ENCODE data around the gene DNAJC27. TPM values are rescaled to one million over a fixed set of nuclear protein-coding genes. Genes with fewer than 3 reads are reported as not detected.
"Not testable (repeated sequence)": the region's sequence is repeated elsewhere in the genome, so short reads cannot be mapped to it uniquely, and the experiment has no call there.

The DNAJC27 gene
- total RNA-seq, 1 experiment from 2014 or later: 5.1 TPM

- Histone ChIP-seq H3K14ac (ENCODE audit: insufficient read depth, low read length) (no peak overlapping the region), H3K79me1 (ENCODE audit: insufficient read depth, low read depth, low read length, poor library complexity, severe bottlenecking) (no peaks in the 10 kb centered on the region), H3K9ac (ENCODE audit: extremely low read depth, insufficient read length, low read length) (no peak overlapping the region), H2BK5ac (ENCODE audit: insufficient read length, low read length) (no peak overlapping the region), H3K79me2 (ENCODE audit: insufficient read depth, low read length) (no peaks in the 10 kb centered on the region), H3K27ac (ENCODE audit: insufficient read length, low read depth, low read length) (no peak overlapping the region), H3K23me2 (ENCODE audit: insufficient read length, low read depth, low read length, poor library complexity, severe bottlenecking) (no peaks in the 10 kb centered on the region), H2AK5ac (ENCODE audit: insufficient read length, low read length) (no peak overlapping the region), H3K18ac (ENCODE audit: insufficient read length, low read depth, low read length) (no peak overlapping the region), H3K56ac (ENCODE audit: insufficient read length, low read depth, low read length) (no peak overlapping the region), H3K4me2 (ENCODE audit: insufficient read depth, insufficient read length, low read length) (no peak overlapping the region), H4K5ac (ENCODE audit: insufficient read length, low read depth, low read length) (no peak overlapping the region), H2BK15ac (ENCODE audit: low read depth, low read length) (no peak overlapping the region), H2AFZ (ENCODE audit: low read length) (no peak overlapping the region), H3K27me3 (ENCODE audit: insufficient read depth, low read length) (no peaks in the 10 kb centered on the region), H3K9me3 (ENCODE audit: control insufficient read depth, low read depth, low read length) (no peaks in the 10 kb centered on the region), H2BK20ac (ENCODE audit: low read depth, low read length, poor library complexity, severe bottlenecking) (no peak overlapping the region), H2BK12ac (ENCODE audit: insufficient read length, low read depth, low read length) (no peak overlapping the region), H4K8ac (replicated peaks; ENCODE audit: insufficient read length, low read depth, low read length) (no peak overlapping the region), H3K4ac (ENCODE audit: low read depth, low read length) (no peak overlapping the region), H4K20me1 (ENCODE audit: control insufficient read depth, insufficient read depth, insufficient read length) (no peaks in the 10 kb centered on the region), H3K4me1 (ENCODE audit: insufficient read depth, low read length) (no peaks in the 10 kb centered on the region), H3K23ac (ENCODE audit: insufficient read length, low read depth, low read length) (no peak overlapping the region), H3T11ph (ENCODE audit: low read length) (no peak overlapping the region), H2BK120ac (ENCODE audit: low read depth, low read length, poor library complexity, severe bottlenecking) (no peak overlapping the region), H4K91ac (ENCODE audit: insufficient read length, low read depth, low read length) (no peak overlapping the region)
- no peak overlapping the region for H3K27ac Mint-ChIP-seq
- peaks cover 5% of the 10 kb centered on the region in 2 experiments for H3K4me1 Mint-ChIP-seq
- DNase-seq: no peak
- peaks cover 9% of the 10 kb centered on the region for H3K27me3 Mint-ChIP-seq (ENCODE audit: low read depth)
- H3K9me3 Mint-ChIP-seq: no peaks in the 10 kb centered on the region
- no peak for TF ChIP-seq CTCF (conservative IDR thresholded peaks at IDR 0.05)
- no peak overlapping the region for H3K4me3 Mint-ChIP-seq
- WGBS (ENCODE audit: extremely low coverage, insufficient read length, low lambda C conversion rate): no CpG with 5 or more reads among the region's 4 CpGs
- no peaks in the 10 kb centered on the region for H3K36me3 Mint-ChIP-seq (ENCODE audit: insufficient read depth in 1 of 3, low read depth in 3 of 3)
These were observed 28.3 kb upstream of the DNAJC27 start for GRCh38 chr2:25000036-25000435.

GRCh38 chr2:24999097-24999496 is 27.3 kb upstream of the DNAJC27 start:
- H3K79me2 ChIP-seq (ENCODE audit: insufficient read depth, low read length): not testable (repeated sequence)

More at GRCh38 chr2:24999097-24999496, 27.3 kb upstream of the DNAJC27 start:
- not testable (repeated sequence) for H3K27ac ChIP-seq (ENCODE audit: insufficient read length, low read depth, low read length); H4K8ac ChIP-seq (replicated peaks; ENCODE audit: insufficient read length, low read depth, low read length); H3K23ac ChIP-seq (ENCODE audit: insufficient read length, low read depth, low read length); H3K9me3 Mint-ChIP-seq; H3K27ac Mint-ChIP-seq; H3K14ac ChIP-seq (ENCODE audit: insufficient read depth, low read length); H3K79me1 ChIP-seq (ENCODE audit: insufficient read depth, low read depth, low read length, poor library complexity, severe bottlenecking); DNase-seq; H3K4ac ChIP-seq (ENCODE audit: low read depth, low read length); H3K4me3 Mint-ChIP-seq; H3K4me1 ChIP-seq (ENCODE audit: insufficient read depth, low read length); H3K9ac ChIP-seq (ENCODE audit: extremely low read depth, insufficient read length, low read length); H3T11ph ChIP-seq (ENCODE audit: low read length); H2AK5ac ChIP-seq (ENCODE audit: insufficient read length, low read length); H3K36me3 Mint-ChIP-seq (ENCODE audit: insufficient read depth in 1 of 3, low read depth in 3 of 3); H2BK15ac ChIP-seq (ENCODE audit: low read depth, low read length); H2AFZ ChIP-seq (ENCODE audit: low read length); H3K23me2 ChIP-seq (ENCODE audit: insufficient read length, low read depth, low read length, poor library complexity, severe bottlenecking); H4K5ac ChIP-seq (ENCODE audit: insufficient read length, low read depth, low read length); H3K56ac ChIP-seq (ENCODE audit: insufficient read length, low read depth, low read length); H2BK120ac ChIP-seq (ENCODE audit: low read depth, low read length, poor library complexity, severe bottlenecking); H2BK20ac ChIP-seq (ENCODE audit: low read depth, low read length, poor library complexity, severe bottlenecking); H4K20me1 ChIP-seq (ENCODE audit: control insufficient read depth, insufficient read depth, insufficient read length); H3K27me3 Mint-ChIP-seq (ENCODE audit: low read depth); H2BK5ac ChIP-seq (ENCODE audit: insufficient read length, low read length); H3K27me3 ChIP-seq (ENCODE audit: insufficient read depth, low read length); H2BK12ac ChIP-seq (ENCODE audit: insufficient read length, low read depth, low read length); H3K4me2 ChIP-seq (ENCODE audit: insufficient read depth, insufficient read length, low read length); H3K18ac ChIP-seq (ENCODE audit: insufficient read length, low read depth, low read length); H3K9me3 ChIP-seq (ENCODE audit: control insufficient read depth, low read depth, low read length); H3K4me1 Mint-ChIP-seq; H4K91ac ChIP-seq (ENCODE audit: insufficient read length, low read depth, low read length)
- WGBS (ENCODE audit: extremely low coverage, insufficient read length, low lambda C conversion rate): no CpG with 5 or more reads among the region's 8 CpGs

Data from H9 (cell line).